ENCODE results near the gene GPR153.
"Not testable (repeated sequence)": the region's sequence is repeated elsewhere in the genome, so short reads cannot be mapped to it uniquely, and the experiment has no call there.

GPR153 gene

DNA sequence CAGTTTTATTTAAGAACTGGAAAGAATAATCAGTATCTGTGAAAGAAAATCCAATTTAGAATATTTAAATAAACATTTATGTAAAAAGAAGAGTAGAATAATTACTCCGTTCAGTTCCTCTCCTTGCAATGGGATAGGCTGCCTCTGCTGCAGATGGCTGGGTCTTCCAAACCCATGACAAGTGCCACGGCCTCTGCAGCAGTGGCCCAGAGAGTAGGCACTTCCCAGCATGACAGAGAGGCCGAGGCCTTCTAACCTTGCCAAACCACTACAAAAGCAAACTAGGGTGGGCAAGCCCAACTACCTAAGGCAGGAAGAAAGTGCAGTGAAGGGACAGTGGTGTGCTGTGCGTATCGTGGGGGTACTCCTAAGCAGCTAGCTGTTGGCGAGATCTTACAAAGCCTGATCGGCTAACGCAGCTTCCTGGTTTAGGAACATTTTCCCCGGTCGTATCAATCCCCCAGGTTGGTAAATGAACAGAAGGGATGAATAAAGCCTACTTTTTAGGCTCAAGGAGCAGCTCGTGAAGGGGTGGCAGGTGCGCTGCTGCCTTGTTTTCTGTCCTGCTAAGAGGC is 39.6 kb downstream of the GPR153 start:
- no peak for DNase-seq

DNA sequence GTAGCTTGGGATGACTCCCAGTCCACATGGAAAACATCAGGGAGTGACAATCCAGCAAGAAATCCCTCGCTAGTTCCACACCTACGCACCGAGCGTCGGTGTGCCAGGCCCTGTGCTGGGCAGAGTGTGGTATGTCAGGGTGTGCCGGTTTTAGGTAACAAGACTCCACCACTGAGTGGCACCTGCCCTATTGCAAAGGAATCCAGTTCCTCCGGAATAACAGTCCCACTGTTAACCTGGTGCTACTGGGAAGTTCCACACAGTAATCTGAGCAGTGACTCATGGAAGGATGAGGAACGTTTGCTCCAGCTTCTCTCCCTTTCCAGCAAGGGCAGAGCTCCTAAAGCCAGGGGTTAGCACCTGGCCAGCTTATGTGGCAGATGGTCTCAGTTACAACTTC is 40.7 kb downstream of the GPR153 start:
- DNase-seq: no peak

DNA sequence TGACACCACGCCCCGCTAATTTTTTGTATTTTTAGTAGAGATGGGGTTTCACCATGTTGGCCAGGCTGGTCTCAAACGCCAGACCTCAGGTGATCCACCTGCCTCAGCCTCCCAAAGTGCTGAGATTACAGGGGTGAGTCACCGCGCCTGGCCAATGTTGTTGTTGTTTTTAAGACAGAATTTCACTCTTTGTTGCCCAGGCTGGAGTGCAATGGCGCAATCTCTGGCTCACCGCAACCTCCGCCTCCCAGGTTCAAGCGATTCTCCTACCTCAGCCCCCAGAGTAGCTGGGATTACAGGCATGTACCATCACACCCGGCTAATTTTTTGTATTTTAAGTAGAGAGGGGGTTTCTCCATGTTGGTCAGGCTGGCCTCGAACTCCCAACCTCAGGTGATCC is 41.3 kb downstream of the GPR153 start:
- DNase-seq: not testable (repeated sequence)

DNA sequence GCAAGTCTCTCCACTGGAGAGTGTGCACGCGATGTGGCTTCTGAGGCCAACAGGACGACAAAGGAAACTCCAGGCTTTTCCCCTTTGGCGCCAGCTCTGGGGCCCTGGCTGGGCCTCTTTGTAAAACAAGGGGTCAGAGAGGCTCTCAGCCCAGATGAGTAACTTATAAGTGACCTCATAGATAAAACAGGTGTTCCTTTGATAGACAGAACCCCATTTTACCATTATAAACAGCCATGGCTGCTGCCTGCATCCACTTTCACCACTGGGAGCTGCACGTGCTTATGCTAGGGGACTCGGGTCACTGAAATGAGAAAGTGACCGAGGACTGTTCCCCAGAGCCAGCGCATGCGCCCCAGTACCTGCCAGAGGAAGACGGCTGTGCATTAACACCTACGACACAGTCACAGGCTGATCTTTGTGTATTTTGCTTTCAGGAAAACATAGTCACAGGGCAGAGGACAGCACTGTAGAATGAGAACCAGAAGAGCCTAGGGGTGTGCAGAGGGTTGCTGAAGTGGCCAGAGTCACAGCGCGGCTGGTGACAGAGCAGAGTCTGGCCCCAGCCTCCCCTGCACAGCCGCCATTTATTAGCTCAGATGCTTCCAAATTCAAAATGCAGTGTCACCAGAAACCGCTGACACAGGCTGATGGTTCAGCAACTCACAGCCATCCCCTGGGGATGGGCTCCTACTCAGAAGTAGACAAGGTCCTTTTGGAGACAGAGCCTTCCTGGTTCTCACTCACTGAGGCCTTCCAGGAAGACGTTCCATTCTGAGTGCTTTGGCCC is 42.3 kb downstream of the GPR153 start:
- no peak for DNase-seq

DNA sequence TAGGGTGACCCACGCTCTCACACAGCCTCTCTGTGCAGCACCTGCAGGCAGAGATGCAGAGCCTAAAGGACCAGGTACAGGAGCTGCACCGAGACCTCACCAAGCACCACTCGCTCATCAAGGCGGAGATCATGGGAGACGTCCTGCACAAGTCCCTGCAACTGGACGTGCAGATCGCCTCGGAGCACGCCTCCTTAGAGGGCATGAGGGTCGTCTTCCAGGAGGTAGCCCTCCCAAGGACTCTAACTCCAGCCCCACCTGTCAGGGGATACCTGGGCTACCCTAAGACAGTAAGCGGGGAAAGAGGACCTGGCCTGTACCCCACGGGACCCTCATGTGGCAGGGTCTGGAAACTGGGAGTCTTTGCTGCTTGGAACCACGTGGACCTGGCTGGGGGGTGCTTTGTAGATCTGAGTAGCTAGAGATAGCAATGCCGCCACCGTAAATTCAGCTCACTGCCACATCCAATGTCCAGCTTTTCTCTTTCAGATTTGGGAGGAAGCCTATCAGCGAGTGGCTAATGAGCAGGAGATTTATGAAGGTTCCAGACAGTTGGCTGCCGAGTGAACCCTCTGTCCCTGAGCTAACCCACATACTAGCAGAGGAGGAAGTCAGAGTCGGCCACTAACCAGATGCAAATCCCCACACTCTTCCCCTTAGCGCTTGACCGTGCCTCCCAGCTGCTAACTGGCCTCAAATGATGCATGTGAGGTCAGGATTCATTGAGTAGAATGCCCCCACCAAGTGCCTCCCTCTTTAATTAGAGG is 48.5 kb downstream of the GPR153 start:
- DNase-seq: no peak

DNA sequence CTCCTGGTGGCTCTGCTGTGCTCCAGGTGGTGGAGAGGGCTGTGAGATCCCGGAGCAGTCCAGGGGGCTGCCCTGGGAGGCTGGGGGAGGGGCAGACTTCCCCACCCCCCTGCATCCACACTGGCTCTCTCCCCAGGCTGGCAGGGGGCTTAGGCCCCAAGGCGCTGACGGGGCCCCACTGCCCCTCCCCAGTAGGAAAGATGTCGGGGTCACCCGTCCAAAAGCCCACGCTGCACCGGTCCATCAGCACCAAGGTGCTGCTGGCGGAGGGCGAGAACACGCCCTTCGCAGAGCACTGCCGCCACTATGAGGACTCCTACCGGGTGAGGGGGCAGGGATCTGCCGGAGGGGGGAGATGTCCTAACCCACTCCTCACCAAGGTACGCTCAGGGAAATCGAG is 49.2 kb downstream of the GPR153 start:
- DNase-seq: no peak

DNA sequence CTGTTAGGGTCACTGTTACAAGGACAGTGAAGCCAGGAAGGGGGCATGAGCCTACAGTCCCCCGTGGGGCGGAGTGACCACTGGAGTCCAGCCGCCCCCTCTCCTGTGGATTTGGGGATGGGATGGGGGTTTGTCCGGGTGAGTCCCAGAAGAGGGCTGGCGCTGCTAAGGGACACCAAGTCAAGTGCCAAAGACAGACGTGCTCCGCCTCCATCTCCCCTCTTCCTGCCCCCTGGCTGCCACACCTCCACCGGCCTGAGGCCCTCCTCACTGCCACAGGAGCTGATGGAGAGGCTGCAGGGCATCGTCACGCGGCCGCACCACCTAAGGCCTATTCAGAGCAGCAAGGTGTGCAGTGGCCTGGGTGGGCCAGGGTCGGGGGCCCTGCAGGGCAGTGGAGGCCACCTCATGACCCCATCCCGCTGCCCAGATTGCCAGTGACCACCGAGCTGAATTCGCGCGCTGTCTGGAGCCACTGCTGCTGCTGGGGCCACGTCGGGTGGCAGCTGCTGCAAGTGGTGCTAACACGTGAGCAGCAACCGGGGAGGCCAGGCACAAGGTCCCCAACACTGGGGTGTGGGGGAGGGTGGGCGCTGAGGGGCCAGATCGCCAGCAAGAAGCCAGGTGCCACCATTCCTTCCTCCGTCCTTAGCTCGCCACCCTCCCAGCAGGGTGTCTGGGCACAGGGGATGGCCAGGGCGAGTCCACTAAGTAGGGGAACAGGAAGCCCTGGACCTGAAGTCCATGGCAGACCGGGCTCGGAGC is 50.1 kb downstream of the GPR153 start:
- DNase-seq: no peak

DNA sequence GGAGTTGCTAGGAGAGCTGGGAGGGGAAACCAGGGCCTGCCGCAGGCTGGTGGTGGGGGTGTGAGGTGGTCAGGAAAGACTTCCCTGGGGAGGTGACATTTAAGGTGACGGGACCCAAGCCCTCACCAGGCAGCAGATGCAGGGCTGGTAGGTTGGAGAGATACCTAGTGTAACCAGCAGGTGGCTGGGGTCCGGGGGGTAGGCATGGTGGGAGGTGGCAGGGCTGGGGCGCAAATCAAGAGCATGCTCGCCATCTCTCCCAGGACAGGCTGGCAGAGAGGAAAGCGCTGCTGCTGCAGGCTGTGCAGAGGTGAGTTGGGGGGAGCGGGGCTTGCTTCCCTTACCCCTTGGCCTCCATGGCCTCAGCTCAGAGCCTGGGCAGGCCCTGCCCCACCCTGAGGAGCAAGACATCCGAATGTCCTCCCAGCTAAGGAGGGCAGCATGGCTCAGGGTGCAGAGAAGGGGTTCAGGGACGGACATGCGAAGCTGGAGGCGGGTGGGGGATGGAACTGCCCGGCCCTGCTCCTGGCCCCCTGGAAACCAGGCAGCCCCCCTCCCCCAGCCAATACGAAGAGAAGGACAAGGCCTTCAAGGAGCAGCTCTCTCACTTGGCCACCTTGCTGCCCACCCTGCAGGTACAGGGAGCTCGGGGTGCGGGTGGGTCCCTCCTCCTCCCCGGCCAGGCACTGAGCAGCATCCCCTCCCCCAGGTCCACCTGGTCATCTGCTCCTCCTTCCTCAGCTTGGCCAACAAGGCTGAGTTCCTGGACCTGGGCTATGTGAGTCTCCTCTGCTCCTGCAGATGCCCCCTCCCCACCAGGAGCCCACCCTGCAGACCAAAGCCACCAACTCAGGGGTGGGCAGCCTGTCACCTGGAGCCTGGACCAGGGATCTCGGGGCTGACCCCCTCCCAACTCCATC is 51.0 kb downstream of the GPR153 start:
- no peak for DNase-seq

DNA sequence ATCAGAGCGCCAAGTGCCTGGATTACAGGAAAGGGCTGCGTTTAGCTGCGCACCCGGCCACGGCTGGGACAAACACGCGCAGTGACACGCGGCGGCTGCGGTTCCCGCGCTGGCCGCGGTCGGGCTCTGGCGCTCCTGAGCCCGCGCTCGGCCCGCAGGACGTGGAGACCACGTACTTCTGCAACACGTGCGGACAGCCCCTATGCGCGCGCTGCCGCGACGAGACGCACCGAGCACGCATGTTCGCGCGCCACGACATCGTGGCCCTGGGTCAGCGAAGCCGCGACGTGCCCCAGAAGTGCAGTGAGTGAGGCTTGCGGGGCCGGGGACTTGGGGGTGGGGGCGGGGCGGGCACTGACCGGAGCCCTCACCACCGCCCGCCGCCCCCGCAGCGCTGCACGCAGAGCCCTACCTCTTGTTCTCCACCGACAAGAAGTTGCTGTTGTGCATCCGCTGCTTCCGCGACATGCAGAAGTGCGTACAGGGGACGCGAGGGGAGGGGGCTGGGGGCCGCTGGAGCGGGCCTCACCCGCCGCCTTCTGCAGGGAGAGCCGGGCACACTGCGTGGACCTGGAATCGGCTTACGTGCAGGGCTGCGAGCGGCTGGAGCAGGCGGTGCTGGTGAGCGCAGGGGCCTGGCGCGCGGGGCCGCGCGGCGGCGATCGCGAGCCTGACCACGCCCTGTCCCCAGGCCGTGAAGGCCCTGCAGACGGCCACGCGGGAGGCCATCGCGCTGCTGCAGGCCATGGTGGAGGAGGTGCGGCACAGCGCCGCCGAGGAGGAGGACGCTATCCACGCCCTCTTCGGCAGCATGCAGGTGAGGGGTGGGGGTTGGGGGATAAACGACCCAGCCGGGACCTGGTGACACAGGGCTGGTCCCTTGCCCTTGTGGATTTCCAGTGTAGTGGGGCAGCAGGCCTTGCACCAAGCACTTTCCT is 51.9 kb downstream of the GPR153 start:
- no peak for DNase-seq

DNA sequence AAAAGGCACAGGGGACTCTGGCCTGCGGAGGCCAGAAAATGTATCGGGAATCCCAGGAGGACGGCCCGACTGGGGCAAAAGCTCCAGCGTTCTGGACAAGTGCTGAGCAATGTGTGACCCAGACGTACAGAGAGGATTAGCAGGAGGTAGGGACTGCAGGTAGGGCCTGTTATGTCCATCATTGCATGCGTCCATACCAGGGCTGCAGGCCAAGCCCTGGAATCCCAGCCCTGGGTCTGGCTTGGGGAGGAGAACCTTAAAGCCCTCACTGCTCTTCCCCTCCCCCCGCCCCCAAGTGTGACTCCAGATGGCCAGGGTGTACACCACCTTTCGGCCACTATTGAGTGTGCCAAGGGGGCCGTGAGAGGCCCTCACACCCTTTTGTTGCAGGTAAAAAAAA is 53.0 kb downstream of the GPR153 start:
- no peak for DNase-seq

DNA sequence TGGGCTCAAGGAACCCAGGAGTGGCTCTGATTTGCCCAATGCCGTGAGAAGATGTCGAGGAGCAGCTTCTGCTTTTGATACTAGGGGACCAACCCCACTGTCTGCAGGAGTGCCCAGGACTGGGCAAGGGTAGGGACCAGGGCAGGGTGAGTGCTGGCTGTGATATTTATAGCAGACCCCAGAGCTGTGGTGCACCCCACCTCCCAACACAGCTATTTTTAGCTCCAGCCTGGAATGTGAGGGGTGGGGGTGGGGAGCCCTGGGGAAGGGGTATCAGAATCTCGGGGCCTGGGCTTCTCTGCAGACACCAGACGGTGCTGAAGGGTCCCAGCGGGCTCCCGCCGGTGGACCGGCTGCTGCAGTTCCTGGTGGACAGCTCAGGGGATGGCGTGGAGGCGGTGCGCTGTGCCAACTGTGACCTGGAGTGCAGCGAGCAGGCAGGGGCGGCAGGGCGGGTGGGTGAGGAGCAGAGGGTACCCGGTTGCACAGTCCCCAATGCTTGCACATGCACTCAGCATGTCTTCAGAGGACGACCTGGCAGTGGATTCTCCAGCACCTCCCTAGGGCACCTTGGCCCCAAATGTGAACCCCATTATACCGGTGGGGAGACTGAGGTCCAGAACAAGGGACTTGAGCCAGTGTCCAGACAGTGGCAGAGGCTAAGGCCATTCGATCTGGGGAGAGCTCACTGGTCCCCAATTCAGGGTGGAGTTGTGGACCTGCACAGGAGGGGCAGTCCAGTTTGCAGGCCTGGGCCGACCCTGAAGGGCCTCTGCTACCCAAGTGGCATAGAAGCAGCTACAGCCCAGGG is 53.6 kb downstream of the GPR153 start:
- DNase-seq: no peak

DNA sequence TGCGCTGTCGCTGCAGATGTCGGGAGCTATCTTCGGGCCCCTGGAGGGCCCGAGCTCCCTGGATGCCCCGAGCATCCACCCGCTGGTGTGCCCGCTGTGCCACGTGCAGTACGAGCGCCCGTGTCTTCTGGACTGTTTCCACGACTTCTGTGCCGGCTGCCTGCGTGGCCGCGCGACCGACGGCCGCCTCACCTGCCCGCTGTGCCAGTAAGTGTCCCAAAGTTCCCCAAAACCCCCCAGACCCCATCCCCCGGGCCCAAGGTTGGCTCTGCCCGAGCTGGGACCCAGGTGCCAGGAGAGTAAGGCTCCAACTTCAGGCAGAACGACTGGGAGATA is 54.4 kb downstream of the GPR153 start:
- DNase-seq: no peak

DNA sequence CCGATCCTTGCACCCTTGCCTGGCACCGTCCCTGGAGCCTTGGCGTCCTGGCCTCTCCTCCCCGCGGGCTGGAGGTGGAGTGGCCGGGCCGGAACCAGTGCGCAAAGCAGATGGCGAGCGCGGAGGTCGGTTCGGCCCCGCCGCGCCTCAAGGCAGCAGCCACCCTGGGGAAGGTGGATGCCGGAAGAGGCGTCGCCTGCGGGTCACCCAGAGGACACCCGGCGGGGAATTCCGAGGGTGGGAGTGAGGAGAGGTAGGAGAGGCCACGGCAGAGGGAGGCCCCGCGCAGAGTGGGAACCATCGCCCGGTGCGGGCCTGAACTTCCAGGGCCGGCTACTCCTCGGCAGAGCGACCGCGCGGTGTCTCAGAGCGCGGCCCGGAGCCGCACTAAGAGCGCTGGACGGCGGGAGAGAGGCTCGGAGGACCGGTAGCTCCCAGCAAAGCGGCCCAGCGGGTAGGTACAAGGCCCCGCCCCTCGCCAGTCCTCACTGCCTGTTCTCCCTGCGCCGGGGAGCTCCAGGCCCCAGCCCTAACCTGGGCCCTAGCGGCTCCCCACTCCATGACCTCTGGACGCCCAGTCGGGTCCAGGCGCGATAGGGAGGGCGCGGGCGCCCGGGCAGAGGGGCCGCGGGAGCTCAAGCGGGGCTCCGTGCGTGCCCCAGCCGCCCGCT is 54.9 kb downstream of the GPR153 start, which contains the start of gene RNF207:
Gene RNF207, plus strand, starts transcription at position 271 of the 671 bp plus-strand sequence. CDS start 417 bp downstream, outside the sequence.
- no peak for DNase-seq

DNA sequence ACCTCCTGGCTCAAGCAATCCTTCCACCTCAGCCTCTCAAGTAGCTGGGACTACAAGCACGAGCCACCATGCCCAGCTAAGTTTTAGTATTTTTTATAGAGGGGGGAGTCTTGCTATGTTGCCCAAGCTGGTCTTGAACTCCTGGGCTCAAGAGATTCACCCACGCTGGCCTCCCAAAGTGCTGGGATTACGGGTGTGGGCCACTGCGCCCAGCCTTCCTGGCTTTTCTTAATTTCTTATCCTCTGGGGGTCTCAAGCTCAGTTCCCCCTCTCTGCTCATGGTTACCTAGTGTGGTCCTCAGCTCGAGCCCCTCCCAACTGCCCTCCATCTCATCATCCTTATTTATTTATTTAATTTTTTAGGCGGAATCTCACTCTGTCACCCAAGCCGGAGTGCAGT is 58.6 kb downstream of the GPR153 start:
- DNase-seq: no peak

DNA sequence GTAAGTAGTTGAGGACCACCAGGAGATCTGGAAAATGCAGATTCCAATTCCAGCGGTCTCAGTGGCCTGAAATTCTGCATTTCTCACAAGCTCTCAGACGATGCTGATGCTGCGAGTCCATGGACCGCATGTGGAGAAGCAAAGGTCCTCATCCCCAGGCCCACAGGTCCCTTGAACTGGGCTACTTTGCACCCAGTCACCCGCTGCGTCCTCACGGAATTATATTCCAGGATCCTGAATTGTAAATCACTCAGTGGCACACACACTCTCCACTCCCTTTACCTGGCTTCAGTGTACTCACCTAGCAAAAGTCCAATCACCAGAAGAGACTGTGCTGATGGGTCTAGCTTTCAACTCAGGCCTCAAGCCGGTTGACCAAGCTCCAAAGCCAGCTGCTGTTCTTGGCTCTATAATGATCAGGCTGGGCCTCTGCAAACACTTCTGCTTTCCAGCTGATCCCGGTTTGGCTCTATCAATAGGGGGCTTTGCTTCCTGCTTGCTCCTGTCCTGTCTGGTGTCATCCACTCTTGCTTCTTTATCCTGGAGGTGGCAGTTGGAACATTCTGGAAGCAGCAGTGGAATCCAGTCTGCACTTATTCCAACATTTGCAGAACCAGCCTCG is 60.6 kb downstream of the GPR153 start:
- no peak for DNase-seq

DNA sequence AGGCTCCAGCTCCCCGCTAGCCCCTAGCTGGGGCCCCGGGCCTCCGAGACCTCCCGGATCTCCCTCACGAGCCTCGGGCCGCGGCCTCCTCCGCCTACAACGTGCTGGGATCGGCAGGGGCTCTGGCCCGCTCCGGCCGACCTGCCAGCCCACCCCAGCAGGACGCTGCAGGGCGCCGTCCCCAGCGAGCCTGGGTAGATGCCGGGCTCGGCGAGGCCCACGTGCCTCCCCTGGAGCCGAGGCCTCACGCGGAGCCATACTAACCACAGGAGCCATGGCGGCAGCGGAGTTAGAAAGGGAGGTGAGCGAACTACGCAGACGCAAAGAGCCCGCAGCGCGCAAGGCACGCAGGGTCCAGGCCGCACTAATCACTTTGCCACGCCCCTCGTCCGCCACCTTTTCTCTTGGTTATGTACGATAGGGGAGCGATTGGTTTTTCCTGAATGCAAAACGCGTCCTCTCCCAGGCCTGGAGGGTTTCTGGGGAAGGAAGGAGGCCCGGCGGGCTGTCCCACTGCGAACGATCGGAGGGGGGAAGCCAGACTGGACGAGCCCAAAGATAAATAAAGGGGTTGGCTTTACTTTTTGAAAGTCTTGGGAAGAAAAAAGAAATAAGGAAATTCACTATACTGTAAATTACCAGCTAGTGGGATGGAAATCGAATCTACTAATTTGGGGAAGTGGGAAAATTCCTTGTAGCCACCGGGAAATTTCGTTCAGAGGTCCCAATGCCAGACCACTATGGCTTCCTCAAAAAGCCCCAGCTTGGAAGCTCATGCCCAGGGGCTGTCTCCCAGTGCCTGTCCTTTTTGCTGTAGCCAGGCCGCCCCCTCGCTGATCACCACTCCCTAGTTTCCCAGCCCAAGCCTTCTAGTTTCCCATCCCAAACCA is 61.4 kb downstream of the GPR153 start, which contains the start of gene RPL22:
Gene RPL22, minus strand, starts transcription at position 298 of the 890 bp plus-strand sequence. Its CDS starts 22 bp downstream, at position 276.
- peak; percentile 96 for DNase-seq

DNA sequence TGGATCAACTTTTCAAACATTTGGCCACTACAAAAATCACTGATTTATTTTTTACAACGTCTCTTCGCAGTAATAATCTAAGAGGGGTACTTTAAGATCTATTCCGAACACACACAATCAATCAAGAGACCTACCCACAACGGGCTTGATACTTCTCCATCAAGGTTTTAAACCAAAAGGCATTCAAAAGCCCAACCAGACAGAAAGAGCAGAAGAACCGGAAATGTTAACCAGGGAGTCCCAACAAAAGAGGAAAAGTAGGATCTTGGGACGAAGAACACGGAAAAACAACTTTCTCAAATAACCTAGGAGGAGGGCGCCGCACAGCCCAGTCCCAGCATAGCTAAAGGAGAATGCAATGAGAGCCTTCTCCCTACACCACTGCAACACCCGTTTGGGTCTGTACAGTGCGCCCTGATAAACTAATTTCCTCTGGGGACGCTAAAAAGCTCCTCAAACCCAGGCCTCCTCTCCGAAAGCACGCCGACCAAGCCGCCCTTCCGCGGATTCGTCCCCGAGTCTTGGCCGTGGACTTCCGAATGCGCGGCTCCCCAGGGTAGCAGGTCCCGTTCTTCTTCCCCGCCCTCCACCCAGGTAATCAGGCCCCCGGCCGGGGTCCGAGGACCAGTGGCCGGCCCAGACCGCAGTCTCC is 62.1 kb downstream of the GPR153 start:
- DNase-seq: no peak

Data from NCI-H1417 treated with DMSO at 0.1 percent for 48 hours (cell line).